Measurements from ENCODE around the gene SYDE2. TPM values are rescaled to one million over a fixed set of nuclear protein-coding genes. Genes with fewer than 3 reads are reported as not detected.

Gene SYDE2
- polyA plus RNA-seq, 1 donor from 2014 or later = 1.2 TPM

- H3K27ac Mint-ChIP-seq = no peak overlapping the region
- no peaks in the 10 kb centered on the region for H3K9me3 Mint-ChIP-seq
- no peaks in the 10 kb centered on the region for H3K4me1 Mint-ChIP-seq
- H3K27me3 Mint-ChIP-seq = peaks cover 1% of the 10 kb centered on the region
- no peaks in the 10 kb centered on the region for H3K36me3 Mint-ChIP-seq
- no peak overlapping the region for H3K4me3 Mint-ChIP-seq
Measured at GRCh38 chr1:85133565-85134159, 67.2 kb downstream of the SYDE2 start.

- no peaks in the 10 kb centered on the region for H3K9me3 Mint-ChIP-seq
- peaks cover 4% of the 10 kb centered on the region for H3K27me3 Mint-ChIP-seq
- no peaks in the 10 kb centered on the region for H3K4me1 Mint-ChIP-seq
- no peak overlapping the region for H3K27ac Mint-ChIP-seq
- H3K36me3 Mint-ChIP-seq = no peaks in the 10 kb centered on the region
- no peak overlapping the region for H3K4me3 Mint-ChIP-seq
Measured at GRCh38 chr1:85132078-85132720, 68.6 kb downstream of the SYDE2 start.

GRCh38 chr1:85128316-85128715, 72.5 kb downstream of the SYDE2 start:
- Mint-ChIP-seq H3K4me3 (no peak overlapping the region), H3K4me1 (no peaks in the 10 kb centered on the region), H3K27ac (no peak overlapping the region), H3K27me3 (peaks cover 3% of the 10 kb centered on the region), H3K36me3 (no peaks in the 10 kb centered on the region), H3K9me3 (no peaks in the 10 kb centered on the region)

DNA sequence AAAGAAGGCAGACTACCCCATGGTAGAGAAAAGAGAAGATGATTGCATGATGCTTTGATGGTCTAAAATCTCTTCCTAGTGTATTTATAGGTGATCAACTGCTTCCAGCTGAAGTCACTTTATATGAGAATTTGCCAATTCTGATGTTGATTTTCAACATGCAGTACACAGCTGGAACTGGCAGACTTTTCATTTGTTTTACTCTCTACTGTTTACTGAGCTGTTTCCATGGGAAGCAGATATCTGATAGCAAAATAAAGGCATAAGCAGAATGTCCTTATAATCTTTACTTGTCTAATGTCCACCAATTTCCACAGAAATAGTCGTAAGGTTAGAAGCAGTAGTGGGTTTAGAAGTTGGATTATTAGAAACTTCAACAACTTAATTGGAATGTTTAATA, 74.9 kb downstream of the SYDE2 start:
- Mint-ChIP-seq H3K27ac (no peak overlapping the region), H3K27me3 (peaks cover 6% of the 10 kb centered on the region), H3K4me3 (no peak overlapping the region), H3K36me3 (no peaks in the 10 kb centered on the region), H3K4me1 (no peaks in the 10 kb centered on the region), H3K9me3 (no peaks in the 10 kb centered on the region)

DNA sequence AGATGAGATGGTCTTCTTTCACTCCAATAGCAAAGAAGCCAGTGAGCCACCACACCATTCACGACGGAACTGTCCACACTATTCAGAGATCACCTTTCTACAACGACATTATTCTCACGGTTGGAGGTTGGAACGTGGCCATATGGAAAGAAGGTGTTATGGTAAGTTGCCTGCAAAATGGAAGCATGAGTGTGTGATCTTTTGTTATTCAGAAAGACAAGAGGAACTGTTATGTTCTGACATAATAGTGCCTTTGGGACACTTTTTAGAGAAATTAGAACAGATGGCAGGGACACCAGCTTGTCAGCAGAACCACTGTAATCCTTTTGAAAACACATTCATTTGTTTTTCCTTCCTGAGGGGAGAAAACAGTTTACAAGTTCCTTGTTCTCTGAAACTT, 76.7 kb downstream of the SYDE2 start:
- H3K27me3 Mint-ChIP-seq = peaks cover 14% of the 10 kb centered on the region
- no peak overlapping the region for H3K27ac Mint-ChIP-seq
- H3K9me3 Mint-ChIP-seq = peaks cover 0 to 4% (median 2%) of the 10 kb centered on the region in 3 donors
- H3K4me3 Mint-ChIP-seq = no peak overlapping the region
- H3K36me3 Mint-ChIP-seq = peaks cover 2% of the 10 kb centered on the region
- no peaks in the 10 kb centered on the region for H3K4me1 Mint-ChIP-seq

DNA sequence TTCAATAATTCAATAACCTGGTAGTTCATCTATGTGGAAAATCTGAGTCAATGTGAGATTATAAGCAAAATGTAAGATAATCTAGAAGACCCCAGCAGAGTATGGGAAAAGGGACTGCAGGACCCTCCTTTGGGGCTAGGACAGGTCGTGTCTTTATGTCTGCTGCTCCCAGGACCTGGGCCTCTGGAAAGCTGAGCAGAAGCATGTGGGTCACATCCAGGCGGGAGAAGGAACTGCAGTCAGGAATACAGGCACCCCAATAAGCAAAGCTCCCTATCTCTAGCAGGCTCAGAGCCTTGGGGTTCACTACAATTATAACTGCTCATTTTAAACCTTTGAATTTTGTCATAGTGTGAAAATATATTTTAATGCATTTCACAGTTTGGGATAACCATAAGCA, 78.6 kb downstream of the SYDE2 start:
- Mint-ChIP-seq H3K27ac (no peak overlapping the region), H3K4me1 (no peaks in the 10 kb centered on the region), H3K27me3 (peaks cover 11% of the 10 kb centered on the region), H3K9me3 (peaks cover 0 to 4% (median 2%) of the 10 kb centered on the region in 3 donors), H3K36me3 (peaks cover 2% of the 10 kb centered on the region), H3K4me3 (no peak overlapping the region)

DNA sequence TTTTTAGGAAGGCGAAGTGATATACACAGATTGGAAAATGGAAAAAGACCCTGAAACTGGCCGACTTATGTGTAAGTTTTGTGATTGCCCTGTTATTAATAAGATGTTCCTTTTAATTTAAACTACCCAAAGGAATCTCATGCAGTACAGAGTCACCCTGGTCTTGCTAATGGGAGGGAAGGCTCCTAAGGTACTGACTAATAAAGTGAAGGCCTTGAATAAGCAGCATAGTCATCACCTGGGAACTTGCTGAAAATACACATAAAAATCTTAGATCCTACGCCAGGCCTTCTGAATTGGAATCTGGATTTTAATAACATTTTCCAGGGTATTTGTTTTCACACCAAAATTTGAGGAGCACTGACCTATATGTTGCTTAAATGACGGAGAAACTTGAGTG, 79.1 kb downstream of the SYDE2 start:
- Mint-ChIP-seq H3K27me3 (peaks cover 11% of the 10 kb centered on the region), H3K9me3 (peaks cover 0 to 4% (median 2%) of the 10 kb centered on the region in 3 donors), H3K36me3 (peaks cover 2% of the 10 kb centered on the region), H3K4me3 (no peak overlapping the region), H3K4me1 (no peaks in the 10 kb centered on the region), H3K27ac (no peak overlapping the region)

- Mint-ChIP-seq H3K9me3 (peaks cover 0 to 4% (median 2%) of the 10 kb centered on the region in 3 donors), H3K36me3 (peaks cover 2% of the 10 kb centered on the region), H3K4me1 (no peaks in the 10 kb centered on the region), H3K4me3 (no peak overlapping the region), H3K27ac (no peak overlapping the region), H3K27me3 (peaks cover 13% of the 10 kb centered on the region)
Measured at GRCh38 chr1:85118751-85119150, 82.1 kb downstream of the SYDE2 start.

GRCh38 chr1:85116856-85117255, 84.0 kb downstream of the SYDE2 start:
- Mint-ChIP-seq H3K27me3 (peaks cover 13% of the 10 kb centered on the region), H3K36me3 (peaks cover 2% of the 10 kb centered on the region), H3K4me3 (no peak overlapping the region), H3K4me1 (no peaks in the 10 kb centered on the region), H3K9me3 (peaks cover 0 to 4% (median 2%) of the 10 kb centered on the region in 3 donors), H3K27ac (no peak overlapping the region)

- H3K4me1 Mint-ChIP-seq = no peaks in the 10 kb centered on the region
- no peak overlapping the region for H3K27ac Mint-ChIP-seq
- no peak overlapping the region for H3K4me3 Mint-ChIP-seq
- peaks cover 2% of the 10 kb centered on the region for H3K36me3 Mint-ChIP-seq
- peaks cover 0 to 4% (median 2%) of the 10 kb centered on the region in 3 donors for H3K9me3 Mint-ChIP-seq
- H3K27me3 Mint-ChIP-seq = peaks cover 11% of the 10 kb centered on the region
Measured at GRCh38 chr1:85115933-85116332, 84.9 kb downstream of the SYDE2 start.

DNA sequence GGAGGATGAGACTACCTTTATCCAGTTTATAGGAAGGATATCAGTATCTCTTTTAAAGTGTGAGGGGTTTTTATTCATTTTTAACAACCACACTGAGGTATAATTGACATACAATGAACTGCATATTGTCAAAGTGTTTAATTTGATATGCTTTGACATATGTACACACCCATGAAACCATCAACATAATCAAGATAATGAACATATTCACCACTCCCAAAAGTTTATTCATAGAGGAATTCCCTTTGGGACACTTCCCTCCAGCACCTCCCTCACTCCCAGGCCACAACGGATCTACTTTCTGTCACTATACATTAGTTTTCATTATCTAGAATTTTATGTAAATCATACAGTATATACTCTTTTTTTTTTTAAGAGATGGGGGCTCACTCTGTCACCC, 89.1 kb downstream of the SYDE2 start:
- H3K4me1 Mint-ChIP-seq = no peaks in the 10 kb centered on the region
- no peak overlapping the region for H3K4me3 Mint-ChIP-seq
- peaks cover 2% of the 10 kb centered on the region for H3K27me3 Mint-ChIP-seq
- H3K36me3 Mint-ChIP-seq = no peaks in the 10 kb centered on the region
- no peak overlapping the region for H3K27ac Mint-ChIP-seq
- no peaks in the 10 kb centered on the region for H3K9me3 Mint-ChIP-seq

- H3K4me3 Mint-ChIP-seq = no peak overlapping the region
- no peak overlapping the region for H3K27ac Mint-ChIP-seq
- H3K9me3 Mint-ChIP-seq = no peaks in the 10 kb centered on the region
- H3K27me3 Mint-ChIP-seq = no peaks in the 10 kb centered on the region
- H3K4me1 Mint-ChIP-seq = no peaks in the 10 kb centered on the region
- H3K36me3 Mint-ChIP-seq = no peaks in the 10 kb centered on the region
Measured at GRCh38 chr1:85109475-85109874, 91.3 kb downstream of the SYDE2 start.

Other genes with a start within 250 kb of the SYDE2 start
- gene MCOLN2, start 203.9 kb downstream of the SYDE2 start, polyA plus RNA-seq = 12.4 TPM
- 0.19 TPM for gene MCOLN3, start 152.5 kb downstream of the SYDE2 start, polyA plus RNA-seq
- 22.3 TPM for gene C1orf52, start 58.6 kb upstream of the SYDE2 start, polyA plus RNA-seq
- 47.0 TPM for gene BCL10, start 75.6 kb upstream of the SYDE2 start, polyA plus RNA-seq